HepG2 (cell line): ENCODE results near the gene ARL15. TPM values are rescaled to one million over a fixed set of nuclear protein-coding genes. Genes with fewer than 3 reads are reported as not detected.

Experiments
- ATAC-seq: fragments of 200-7000 bp; cut with Tn5 transposase; 3 replicates; pipeline ENCODE4 v1.9.1; 2020; ENCODE audit warnings: mild to moderate bottlenecking, moderate library complexity
- BruUV-seq: library from RNA; stranded (reverse); fragments of 400-500 nt; replicated peaks from 2 replicates; lab custom pipeline; 2021; lab: Mats Ljungman, UMichigan
- CTCF ChIA-PET: fragments of 300-600 bp; formaldehyde crosslinking; extraction: SDS; loops from one replicate; lab custom pipeline; 2021; ENCODE audit warnings: low total read pairs, inconsistent platforms, low intra/inter-chr PET ratio; lab: Yijun Ruan, JAX
- POLR2A ChIA-PET: fragments of 350-600 bp; sonication (Branson Sonifier 250); formaldehyde crosslinking; loops from one replicate; lab custom pipeline; 2020; ENCODE audit warnings: antibody characterized with exemption, inconsistent platforms; lab: Yijun Ruan, JAX
- DNase-seq: peaks from one replicate; pipeline ENCODE4 v3.0.0-alpha.2; 2015; ENCODE audit warnings: low spot score
- FAIRE-seq: peaks from 3 replicates; lab custom pipeline; 2011; peaks lifted over from hg19 to GRCh38; lab: Jason Lieb, UNC
- H2AFZ ChIP-seq: one replicate; pipeline ENCODE4 v1.6.1; 2011; ENCODE audit warnings: low read length, inconsistent platforms
- H3K27ac ChIP-seq: fragments of 300-600 bp; 3 replicates; pipeline ENCODE4 v1.8.0; 2011; ENCODE audit warnings: mixed run types, mild to moderate bottlenecking, mixed read lengths, low read length, inconsistent platforms; ENCODE audit not compliant: insufficient read depth; ENCODE audit errors: extremely low read length
- H3K27me3 ChIP-seq, 2 experiments: fragments of 200-600 bp in 1 of 2; 2 replicates in 1 of 2; 3 replicates in 1 of 2; pipeline versions ENCODE4 v1.6.0 to v1.8.0; 2011; ENCODE audit warnings: low read length in 2 of 2, mild to moderate bottlenecking in 2 of 2, moderate library complexity in 2 of 2, inconsistent platforms in 1 of 2; ENCODE audit not compliant: insufficient read depth in 2 of 2, control insufficient read depth in 1 of 2
- H3K36me3 ChIP-seq, 2 experiments: fragments of 200-600 bp in 1 of 2; replicated peaks in 1 of 2; 2 replicates in 1 of 2; 3 replicates in 1 of 2; pipeline versions ENCODE4 v1.5.1 to v1.8.0; 2011; ENCODE audit warnings: low read length in 2 of 2, inconsistent platforms in 1 of 2; ENCODE audit not compliant: insufficient read depth in 2 of 2, control insufficient read depth in 1 of 2
- H3K4me1 ChIP-seq: 2 replicates; pipeline ENCODE4 v1.5.1; 2012; ENCODE audit warnings: low read length, inconsistent platforms; ENCODE audit not compliant: insufficient read depth
- H3K4me2 ChIP-seq: 2 replicates; pipeline ENCODE4 v1.6.0; 2011; ENCODE audit warnings: low read depth, low read length, inconsistent platforms
- H3K4me3 ChIP-seq, 3 experiments: fragments of 200-600 bp in 1 of 3; sonication (generic), shearing (Covaris generic) in 1 of 3; replicated peaks in 1 of 3; 2 replicates each; pipeline ENCODE4 v1.5.1; 2011 to 2016; ENCODE audit warnings: low read length in 3 of 3, inconsistent platforms in 2 of 3, low read depth in 2 of 3, mild to moderate bottlenecking in 2 of 3, control low read depth in 1 of 3, mixed read lengths in 1 of 3; ENCODE audit not compliant: insufficient read depth in 1 of 3
- H3K79me2 ChIP-seq: one replicate; pipeline ENCODE4 v1.6.1; 2011; ENCODE audit warnings: low read length, inconsistent platforms; ENCODE audit not compliant: insufficient read depth
- H3K9ac ChIP-seq: 2 replicates; pipeline ENCODE4 v1.6.0; 2011; ENCODE audit warnings: mild to moderate bottlenecking, low read depth, low read length, inconsistent platforms; ENCODE audit not compliant: insufficient read depth
- H3K9me3 ChIP-seq: 2 replicates; pipeline ENCODE4 v1.5.1; 2012; ENCODE audit warnings: mild to moderate bottlenecking, low read length
- H4K20me1 ChIP-seq: 2 replicates; pipeline ENCODE4 v1.6.0; 2011; ENCODE audit warnings: inconsistent platforms, mild to moderate bottlenecking, low read length, moderate library complexity; ENCODE audit not compliant: insufficient read depth
- AKAP8 ChIP-seq: sonication (generic); formaldehyde crosslinking; IDR thresholded peaks from 2 replicates; pipeline ENCODE4 v1.5.1; 2020; ENCODE audit warnings: mild to moderate bottlenecking, missing genetic modification reagents
- FOXP1 ChIP-seq, 2 experiments: fragments of 450-650 bp in 1 of 2; IDR thresholded peaks; 2 replicates each; pipeline ENCODE4 v1.6.1; 2017 to 2018; ENCODE audit warnings: antibody characterized with exemption in 1 of 2
- MAFK ChIP-seq, 2 experiments: IDR thresholded peaks in 1 of 2; conservative IDR thresholded peaks in 1 of 2; 2 replicates each; pipeline ENCODE4 v1.6.1; 2011; ENCODE audit warnings: improper control_type of control experiment in 2 of 2, low read length in 2 of 2
- NR0B2 ChIP-seq: sonication (generic); formaldehyde crosslinking; IDR thresholded peaks from 2 replicates; pipeline ENCODE4 v1.4.0; 2020; ENCODE audit warnings: mild to moderate bottlenecking, missing genetic modification reagents
- SAFB2 ChIP-seq: sonication (generic); formaldehyde crosslinking; IDR thresholded peaks from 2 replicates; pipeline ENCODE4 v1.5.1; 2020; ENCODE audit warnings: missing genetic modification reagents, low read depth, mild to moderate bottlenecking, borderline replicate concordance
- SIN3B ChIP-seq: fragments of 150-350 bp; IDR thresholded peaks from 2 replicates; pipeline ENCODE4 v1.6.1; 2014; ENCODE audit warnings: low read length
- THAP7 ChIP-seq: sonication (generic); formaldehyde crosslinking; IDR thresholded peaks from 2 replicates; pipeline ENCODE4 v1.8.1; 2023; ENCODE audit warnings: mild to moderate bottlenecking, missing genetic modification reagents
- ZC3H13 ChIP-seq: sonication (generic); formaldehyde crosslinking; IDR thresholded peaks from 2 replicates; pipeline ENCODE4 v1.8.1; 2023; ENCODE audit warnings: mild to moderate bottlenecking, missing genetic modification reagents, moderate library complexity
- ZFP62 ChIP-seq: sonication (generic); formaldehyde crosslinking; IDR thresholded peaks from 2 replicates; pipeline ENCODE4 v1.4.0; 2020; ENCODE audit warnings: missing genetic modification reagents
- ZFP91 ChIP-seq: sonication (generic); formaldehyde crosslinking; IDR thresholded peaks from 2 replicates; pipeline ENCODE4 v1.9.0; 2022; ENCODE audit warnings: missing genetic modification reagents, mild to moderate bottlenecking, borderline replicate concordance
- ZGPAT ChIP-seq: IDR thresholded peaks from 2 replicates; pipeline ENCODE4 v1.6.1; 2016; ENCODE audit warnings: mild to moderate bottlenecking
- ZNF280D ChIP-seq: sonication (generic); formaldehyde crosslinking; IDR thresholded peaks from 2 replicates; pipeline ENCODE4 v1.5.1; 2020; ENCODE audit warnings: mild to moderate bottlenecking, missing genetic modification reagents
- ZNF639 ChIP-seq: conservative IDR thresholded peaks from 2 replicates; pipeline ENCODE4 v1.6.1; 2018; ENCODE audit warnings: missing genetic modification reagents
- ZNF703 ChIP-seq: sonication (generic); formaldehyde crosslinking; IDR thresholded peaks from 2 replicates; pipeline ENCODE4 v1.5.1; 2020; ENCODE audit warnings: missing genetic modification reagents, mild to moderate bottlenecking, moderate library complexity, borderline replicate concordance
- ZSCAN9 ChIP-seq: IDR thresholded peaks from 2 replicates; pipeline ENCODE4 v1.6.1; 2016; ENCODE audit warnings: borderline replicate concordance
- WGBS: methylation state at CpG from one replicate; pipeline ENCODE4 v1.1.6; 2017; ENCODE audit warnings: low lambda C conversion rate; 5-methylcytosine and 5-hydroxymethylcytosine counted together
- in situ Hi-C: cut with HindIII; loops from 2 replicates; pipeline ENCODE4 v1.10.0; 2017; ENCODE audit warnings: low pct_unique_long_range_greater_than_20kb; ENCODE audit not compliant: extremely low pct_ligation_motif_present
- intact Hi-C: fragments of 100-400 bp; cut with micrococcal nuclease; formaldehyde crosslinking; loops from one replicate; pipeline ENCODE4 v1.10.0; 2022; ENCODE audit not compliant: unreplicated experiment
- polyA plus RNA-seq, 8 experiments: library from polyadenylated mRNA; depleted of rRNA in 3 of 8; stranded (reverse) in 7 of 8; unstranded in 1 of 8; fragments of >200 nt; fragmentation: Illumina TruSeq in 4 of 8; extraction: Trizol in 4 of 8; gene quantifications; 2 replicates each; pipeline versions ENCODE4 v1.2.1 to v1.2.3, GENCODE V29; 2011 to 2016; ENCODE audit warnings: low read depth in 4 of 8, missing spikeins in 1 of 8, mixed read lengths in 1 of 8; ENCODE audit not compliant: insufficient read depth in 1 of 8
- total RNA-seq, 5 experiments: library from RNA; depleted of rRNA; stranded (reverse); fragments of >200 nt; fragmentation: Illumina TruSeq; extraction: Trizol; gene quantifications; 2 replicates each; pipeline ENCODE4 v1.2.3, GENCODE V29; 2016; ENCODE audit warnings: low read depth in 1 of 5

ARL15 gene
- total and polyA plus RNA-seq, 2 of the 13 experiments (the other 11 are each of a cell fraction or from before 2014, with no cell fraction given): 2.5 to 7.7 TPM

- DNase-seq (no peak), FAIRE-seq (no peak), ATAC-seq (no peak)
- no peak overlapping the region for H2AFZ ChIP-seq
- intact Hi-C loops (loop anchor here (10.0 kb wide), 1 partner anchor 262 kb away; no protein-coding TSS in a partner anchor), in situ Hi-C loops (loop anchor here (10.0 kb wide), 1 partner anchor 1052 kb away; no protein-coding TSS in a partner anchor)
- H3K36me3 ChIP-seq: no peaks in the 10 kb centered on the region
- POLR2A ChIA-PET: no interaction called here
- no peaks in the 10 kb centered on the region for H3K4me1 ChIP-seq
- 53% methylated on average over 3 of the region's 3 CpGs for WGBS
- no peaks in the 10 kb centered on the region for H4K20me1 ChIP-seq
- H3K27ac ChIP-seq: no peak overlapping the region
- H3K4me2 ChIP-seq: no peak overlapping the region
- no peaks in the 10 kb centered on the region for H3K79me2 ChIP-seq
- H3K9ac ChIP-seq: no peak overlapping the region
- no peak overlapping the region for H3K4me3 ChIP-seq
- no TSS peak for BruUV-seq
- H3K27me3 ChIP-seq: no peaks in the 10 kb centered on the region
- CTCF ChIA-PET: no interaction called here
- H3K9me3 ChIP-seq: no peaks in the 10 kb centered on the region
- TF ChIP-seq ZFP62 (CRISPR knock-in tag): no peak
- no peak for TF ChIP-seq ZNF280D (CRISPR knock-in tag)
- no peak for TF ChIP-seq ZGPAT
- TF ChIP-seq THAP7 (CRISPR knock-in tag): no peak
- TF ChIP-seq AKAP8 (CRISPR knock-in tag): no peak
- TF ChIP-seq ZSCAN9 (CRISPR knock-in tag): no peak
- no peak for TF ChIP-seq ZC3H13 (CRISPR knock-in tag)
- TF ChIP-seq SAFB2: no peak
- no peak for TF ChIP-seq SIN3B
- TF ChIP-seq MAFK (conservative IDR thresholded peaks at IDR 0.05 in 1 of 2, IDR thresholded peaks at IDR 0.05 in 1 of 2; ENCODE audit: low read length in 2 of 2): no peak
- TF ChIP-seq FOXP1 (IDR thresholded peaks at IDR 0.05): no peak
- no peak for TF ChIP-seq FOXP1 (CRISPR knock-in tag; IDR thresholded peaks at IDR 0.05)
- TF ChIP-seq ZFP91 (CRISPR knock-in tag): no peak
- no peak for TF ChIP-seq NR0B2 (CRISPR knock-in tag)
- no peak for TF ChIP-seq ZNF639 (CRISPR knock-in tag)
- no peak for TF ChIP-seq ZNF703 (CRISPR knock-in tag)
Observed at GRCh38 chr5:54227109-54227508, 83.3 kb downstream of the ARL15 start.
